ENCODE results near the gene SPON2.
A peak's percentile ranks its signal among the peaks of the same experiment; 100 is the strongest.

Gene SPON2

GRCh38 chr4:1172228-1172851, at the start of gene SPON2:
TSS of gene SPON2 (minus strand) at chr4:1172583.
- DNase-seq, result no peak

- no peak for DNase-seq
Observed at GRCh38 chr4:1221155-1221870, 48.9 kb upstream of the SPON2 start.

GRCh38 chr4:1220566-1220965, 48.2 kb upstream of the SPON2 start:
- DNase-seq, result no peak

GRCh38 chr4:1219566-1219950, 47.2 kb upstream of the SPON2 start:
- no peak for DNase-seq

- no peak for DNase-seq
Observed at GRCh38 chr4:1218634-1219565, 46.5 kb upstream of the SPON2 start.

- no peak for DNase-seq
Observed at GRCh38 chr4:1217366-1217765, 45.0 kb upstream of the SPON2 start.

- DNase-seq, result no peak
Observed at GRCh38 chr4:1216869-1217294, 44.5 kb upstream of the SPON2 start.

GRCh38 chr4:1216076-1216614, 43.8 kb upstream of the SPON2 start:
- no peak for DNase-seq

- no peak for DNase-seq
Observed at GRCh38 chr4:1215141-1216075, 43.0 kb upstream of the SPON2 start.

- DNase-seq, result no peak
Observed at GRCh38 chr4:1214101-1215095, 42.0 kb upstream of the SPON2 start.

GRCh38 chr4:1213336-1213995, 41.1 kb upstream of the SPON2 start:
- DNase-seq, result no peak

- DNase-seq, result no peak
Observed at GRCh38 chr4:1212546-1213335, 40.4 kb upstream of the SPON2 start.

- peak; percentile 22 for DNase-seq
Observed at GRCh38 chr4:1211891-1212545, 39.6 kb upstream of the SPON2 start.

- DNase-seq, result no peak
Observed at GRCh38 chr4:1211371-1211770, 39.0 kb upstream of the SPON2 start.

GRCh38 chr4:1210971-1211370, 38.6 kb upstream of the SPON2 start:
- no peak for DNase-seq

GRCh38 chr4:1210241-1210841, 38.0 kb upstream of the SPON2 start:
- no peak for DNase-seq

GRCh38 chr4:1209821-1210220, 37.4 kb upstream of the SPON2 start:
- peak; percentile 64 for DNase-seq

GRCh38 chr4:1208970-1209704, 36.8 kb upstream of the SPON2 start:
- no peak for DNase-seq

Data from midbrain (tissue), 1 donor.